Measurements from ENCODE around the gene ZNF560. TPM values are rescaled to one million over a fixed set of nuclear protein-coding genes. Genes with fewer than 3 reads are reported as not detected.

ZNF560 gene
- total and polyA plus RNA-seq, 2 of the 13 experiments (the other 11 are each of a cell fraction or from before 2014, with no cell fraction given): not detected

DNA sequence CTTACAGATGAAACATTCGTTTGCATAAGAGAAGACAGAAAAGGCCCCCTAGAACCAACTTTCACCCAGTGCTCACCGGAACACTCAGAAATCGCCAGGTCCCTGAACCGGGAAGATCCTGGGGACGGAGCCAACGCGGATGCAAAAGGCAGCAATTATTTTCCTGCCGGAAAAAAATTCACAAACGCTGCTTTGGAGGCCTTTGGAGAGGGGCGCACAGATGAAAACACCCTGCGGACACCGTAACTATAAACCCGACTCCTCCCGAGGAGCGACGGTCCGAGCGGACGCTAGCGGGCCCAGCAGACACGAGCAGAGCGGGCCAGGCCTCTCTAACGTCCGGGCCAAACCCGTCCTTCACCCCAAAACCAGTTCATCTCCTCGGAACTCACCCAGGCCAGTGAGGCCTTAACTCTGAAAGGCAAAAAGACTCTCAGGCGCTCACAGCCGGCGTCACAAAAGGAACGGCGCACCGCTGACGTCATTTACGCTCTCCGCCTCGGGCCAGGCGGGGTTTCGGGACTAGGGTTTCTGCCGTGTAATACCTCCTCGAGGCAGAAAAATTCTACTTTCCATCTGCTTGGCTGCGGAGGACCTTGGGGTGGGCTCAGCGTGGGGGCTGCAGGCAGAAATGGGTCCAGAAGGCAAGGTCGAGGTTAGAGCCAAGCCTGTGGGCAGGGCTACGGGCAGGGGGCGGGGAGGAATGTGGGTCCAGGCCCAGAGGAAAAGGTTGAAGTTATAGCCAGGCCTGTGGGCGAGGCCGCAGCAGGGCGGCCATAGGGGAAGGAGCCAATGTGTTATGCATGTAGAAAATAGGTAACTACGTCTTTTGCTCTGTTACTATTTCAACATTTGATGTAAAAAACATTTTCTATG is 40.0 kb upstream of the ZNF560 start, which contains the start of gene ZNF426 (continued):
- TF ChIP-seq, protein P1, sequence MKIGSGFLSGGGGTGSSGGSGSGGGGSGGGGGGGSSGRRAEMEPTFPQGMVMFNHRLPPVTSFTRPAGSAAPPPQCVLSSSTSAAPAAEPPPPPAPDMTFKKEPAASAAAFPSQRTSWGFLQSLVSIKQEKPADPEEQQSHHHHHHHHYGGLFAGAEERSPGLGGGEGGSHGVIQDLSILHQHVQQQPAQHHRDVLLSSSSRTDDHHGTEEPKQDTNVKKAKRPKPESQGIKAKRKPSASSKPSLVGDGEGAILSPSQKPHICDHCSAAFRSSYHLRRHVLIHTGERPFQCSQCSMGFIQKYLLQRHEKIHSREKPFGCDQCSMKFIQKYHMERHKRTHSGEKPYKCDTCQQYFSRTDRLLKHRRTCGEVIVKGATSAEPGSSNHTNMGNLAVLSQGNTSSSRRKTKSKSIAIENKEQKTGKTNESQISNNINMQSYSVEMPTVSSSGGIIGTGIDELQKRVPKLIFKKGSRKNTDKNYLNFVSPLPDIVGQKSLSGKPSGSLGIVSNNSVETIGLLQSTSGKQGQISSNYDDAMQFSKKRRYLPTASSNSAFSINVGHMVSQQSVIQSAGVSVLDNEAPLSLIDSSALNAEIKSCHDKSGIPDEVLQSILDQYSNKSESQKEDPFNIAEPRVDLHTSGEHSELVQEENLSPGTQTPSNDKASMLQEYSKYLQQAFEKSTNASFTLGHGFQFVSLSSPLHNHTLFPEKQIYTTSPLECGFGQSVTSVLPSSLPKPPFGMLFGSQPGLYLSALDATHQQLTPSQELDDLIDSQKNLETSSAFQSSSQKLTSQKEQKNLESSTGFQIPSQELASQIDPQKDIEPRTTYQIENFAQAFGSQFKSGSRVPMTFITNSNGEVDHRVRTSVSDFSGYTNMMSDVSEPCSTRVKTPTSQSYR (CRISPR knock-in tag; IDR thresholded peaks at IDR 0.05; ENCODE audit: borderline replicate concordance): no peak
- TF ChIP-seq, protein P2, sequence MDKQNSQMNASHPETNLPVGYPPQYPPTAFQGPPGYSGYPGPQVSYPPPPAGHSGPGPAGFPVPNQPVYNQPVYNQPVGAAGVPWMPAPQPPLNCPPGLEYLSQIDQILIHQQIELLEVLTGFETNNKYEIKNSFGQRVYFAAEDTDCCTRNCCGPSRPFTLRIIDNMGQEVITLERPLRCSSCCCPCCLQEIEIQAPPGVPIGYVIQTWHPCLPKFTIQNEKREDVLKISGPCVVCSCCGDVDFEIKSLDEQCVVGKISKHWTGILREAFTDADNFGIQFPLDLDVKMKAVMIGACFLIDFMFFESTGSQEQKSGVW (CRISPR knock-in tag; IDR thresholded peaks at IDR 0.05; ENCODE audit: borderline replicate concordance): no peak
- TF ChIP-seq, protein P3, sequence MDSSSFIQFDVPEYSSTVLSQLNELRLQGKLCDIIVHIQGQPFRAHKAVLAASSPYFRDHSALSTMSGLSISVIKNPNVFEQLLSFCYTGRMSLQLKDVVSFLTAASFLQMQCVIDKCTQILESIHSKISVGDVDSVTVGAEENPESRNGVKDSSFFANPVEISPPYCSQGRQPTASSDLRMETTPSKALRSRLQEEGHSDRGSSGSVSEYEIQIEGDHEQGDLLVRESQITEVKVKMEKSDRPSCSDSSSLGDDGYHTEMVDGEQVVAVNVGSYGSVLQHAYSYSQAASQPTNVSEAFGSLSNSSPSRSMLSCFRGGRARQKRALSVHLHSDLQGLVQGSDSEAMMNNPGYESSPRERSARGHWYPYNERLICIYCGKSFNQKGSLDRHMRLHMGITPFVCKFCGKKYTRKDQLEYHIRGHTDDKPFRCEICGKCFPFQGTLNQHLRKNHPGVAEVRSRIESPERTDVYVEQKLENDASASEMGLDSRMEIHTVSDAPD (CRISPR knock-in tag; IDR thresholded peaks at IDR 0.05): no peak
- TF ChIP-seq SMARCE1 (IDR thresholded peaks at IDR 0.05; ENCODE audit: borderline replicate concordance): no peak
- peak; percentile 67 to 80 for TF ChIP-seq POLR2A (IDR thresholded peaks at IDR 0.05; ENCODE audit: insufficient read depth in 1 of 2, low read depth in 2 of 2, low read length in 2 of 2)
- TF ChIP-seq, protein P4, sequence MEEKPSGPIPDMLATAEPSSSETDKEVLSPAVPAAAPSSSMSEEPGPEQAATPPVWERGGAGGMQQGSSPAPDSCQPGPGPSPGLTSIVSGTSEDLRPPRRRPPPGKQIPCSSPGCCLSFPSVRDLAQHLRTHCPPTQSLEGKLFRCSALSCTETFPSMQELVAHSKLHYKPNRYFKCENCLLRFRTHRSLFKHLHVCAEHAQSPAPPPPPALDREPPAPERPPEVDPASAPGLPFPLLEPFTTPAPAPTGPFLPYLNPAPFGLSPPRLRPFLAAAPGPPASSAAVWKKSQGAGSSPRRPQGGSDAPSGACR (CRISPR knock-in tag; IDR thresholded peaks at IDR 0.05): peak; percentile 89; the same call in 1 of the 2 replicates
- TF ChIP-seq, protein P5, sequence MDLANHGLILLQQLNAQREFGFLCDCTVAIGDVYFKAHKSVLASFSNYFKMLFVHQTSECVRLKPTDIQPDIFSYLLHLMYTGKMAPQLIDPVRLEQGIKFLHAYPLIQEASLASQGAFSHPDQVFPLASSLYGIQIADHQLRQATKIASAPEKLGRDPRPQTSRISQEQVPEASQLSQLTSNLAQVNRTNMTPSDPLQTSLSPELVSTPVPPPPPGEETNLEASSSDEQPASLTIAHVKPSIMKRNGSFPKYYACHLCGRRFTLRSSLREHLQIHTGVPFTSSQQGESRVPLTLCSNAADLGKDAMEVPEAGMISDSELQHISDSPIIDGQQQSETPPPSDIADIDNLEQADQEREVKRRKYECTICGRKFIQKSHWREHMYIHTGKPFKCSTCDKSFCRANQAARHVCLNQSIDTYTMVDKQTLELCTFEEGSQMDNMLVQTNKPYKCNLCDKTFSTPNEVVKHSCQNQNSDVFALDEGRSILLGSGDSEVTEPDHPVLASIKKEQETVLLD (CRISPR knock-in tag; IDR thresholded peaks at IDR 0.05; ENCODE audit: low read depth): peak; percentile 29; the same call in 1 of the 2 replicates
- peak; percentile 90 for TF ChIP-seq POLR2G (IDR thresholded peaks at IDR 0.05; ENCODE audit: low read depth, low read length)
- TF ChIP-seq, protein P6, sequence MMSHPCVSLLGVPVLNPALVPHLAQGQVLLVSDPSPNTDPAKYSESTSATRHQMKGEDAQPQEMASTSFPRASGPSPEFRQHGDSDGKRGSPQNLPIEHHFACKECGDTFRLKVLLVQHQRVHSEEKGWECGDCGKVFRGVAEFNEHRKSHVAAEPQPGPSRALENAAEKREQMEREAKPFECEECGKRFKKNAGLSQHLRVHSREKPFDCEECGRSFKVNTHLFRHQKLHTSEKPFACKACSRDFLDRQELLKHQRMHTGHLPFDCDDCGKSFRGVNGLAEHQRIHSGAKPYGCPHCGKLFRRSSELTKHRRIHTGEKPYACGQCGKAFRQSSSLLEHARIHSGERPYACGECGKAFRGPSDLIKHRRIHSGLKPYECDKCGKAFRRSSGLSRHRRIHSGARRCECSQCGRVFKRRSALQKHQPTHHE (CRISPR knock-in tag; IDR thresholded peaks at IDR 0.05; ENCODE audit: borderline replicate concordance): no peak
- TF ChIP-seq SSRP1 (CRISPR knock-in tag; IDR thresholded peaks at IDR 0.05): no peak
- TF ChIP-seq SOX5 (CRISPR knock-in tag; IDR thresholded peaks at IDR 0.05; ENCODE audit: borderline replicate concordance): peak; percentile 50; the same call in 1 of the 2 replicates
- TF ChIP-seq SMAD9 (CRISPR knock-in tag; IDR thresholded peaks at IDR 0.05): no peak
- peak; percentile 76; the same call in 1 of the 2 replicates for TF ChIP-seq ZNF772 (CRISPR knock-in tag; IDR thresholded peaks at IDR 0.05)
- TF ChIP-seq, protein P7, sequence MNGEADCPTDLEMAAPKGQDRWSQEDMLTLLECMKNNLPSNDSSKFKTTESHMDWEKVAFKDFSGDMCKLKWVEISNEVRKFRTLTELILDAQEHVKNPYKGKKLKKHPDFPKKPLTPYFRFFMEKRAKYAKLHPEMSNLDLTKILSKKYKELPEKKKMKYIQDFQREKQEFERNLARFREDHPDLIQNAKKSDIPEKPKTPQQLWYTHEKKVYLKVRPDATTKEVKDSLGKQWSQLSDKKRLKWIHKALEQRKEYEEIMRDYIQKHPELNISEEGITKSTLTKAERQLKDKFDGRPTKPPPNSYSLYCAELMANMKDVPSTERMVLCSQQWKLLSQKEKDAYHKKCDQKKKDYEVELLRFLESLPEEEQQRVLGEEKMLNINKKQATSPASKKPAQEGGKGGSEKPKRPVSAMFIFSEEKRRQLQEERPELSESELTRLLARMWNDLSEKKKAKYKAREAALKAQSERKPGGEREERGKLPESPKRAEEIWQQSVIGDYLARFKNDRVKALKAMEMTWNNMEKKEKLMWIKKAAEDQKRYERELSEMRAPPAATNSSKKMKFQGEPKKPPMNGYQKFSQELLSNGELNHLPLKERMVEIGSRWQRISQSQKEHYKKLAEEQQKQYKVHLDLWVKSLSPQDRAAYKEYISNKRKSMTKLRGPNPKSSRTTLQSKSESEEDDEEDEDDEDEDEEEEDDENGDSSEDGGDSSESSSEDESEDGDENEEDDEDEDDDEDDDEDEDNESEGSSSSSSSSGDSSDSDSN (CRISPR knock-in tag; IDR thresholded peaks at IDR 0.05): peak; percentile 60; the same call in 1 of the 2 replicates
- TF ChIP-seq ZNF136 (CRISPR knock-in tag; IDR thresholded peaks at IDR 0.05; ENCODE audit: low read depth): 0 out of 2 replicates have a peak, but pooled peaks have one; percentile 68
- TF ChIP-seq ZNF878 (CRISPR knock-in tag; IDR thresholded peaks at IDR 0.05): peak; percentile 89
- peak; percentile 97 for TF ChIP-seq GATAD1 (CRISPR knock-in tag; IDR thresholded peaks at IDR 0.05)
